Measurements from ENCODE around the gene ARHGAP29. TPM values are rescaled to one million over a fixed set of nuclear protein-coding genes. Genes with fewer than 3 reads are reported as not detected.

ARHGAP29 gene
- total and polyA plus RNA-seq, 2 of the 4 experiments (the other 2 are of a cell fraction), result 19.1 to 30.3 TPM

DNA sequence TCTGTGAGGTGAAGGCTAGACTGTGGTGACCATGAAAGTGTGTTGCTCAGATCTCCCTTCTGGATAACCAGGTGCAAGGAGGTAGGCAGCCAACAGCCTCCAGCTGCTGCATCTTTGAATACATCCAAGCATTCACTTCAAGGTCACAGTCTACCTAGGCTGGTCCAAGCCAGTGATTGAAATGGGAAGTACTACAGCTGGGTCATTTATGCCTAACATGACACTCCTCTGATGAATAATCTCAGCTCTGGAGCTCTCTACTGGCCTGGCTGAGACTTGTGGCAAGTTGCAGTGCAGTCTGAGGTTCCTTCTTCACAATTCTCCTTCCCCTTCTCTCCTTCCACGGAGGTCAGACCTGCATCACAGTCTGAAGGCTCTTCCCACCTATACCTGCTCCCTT, 35.0 kb upstream of the ARHGAP29 start:
- ATAC-seq (ENCODE audit: low read depth), result no peak
- no peak overlapping the region for H3K4me2 ChIP-seq (ENCODE audit: low read depth, low read length)
- H2BK15ac ChIP-seq (ENCODE audit: low read depth, low read length), result peak overlapping the region; percentile 67; the same call in 2 of the 3 replicates
- peak overlapping the region; percentile 86 for H2AK5ac ChIP-seq (ENCODE audit: low read depth, low read length)
- 0 out of 2 replicates have a peak overlapping the region, but pooled peaks have one; percentile 17 for H3K27ac ChIP-seq (ENCODE audit: insufficient read depth, low read length)
- no peak overlapping the region for H3K9ac ChIP-seq (ENCODE audit: low read depth, low read length)
- H3K36me3 ChIP-seq (ENCODE audit: control insufficient read depth, insufficient read depth, low read length), result no peaks in the 10 kb centered on the region
- peak overlapping the region; percentile 54 for H2AFZ ChIP-seq (replicated peaks; ENCODE audit: low read length, poor library complexity)
- peak overlapping the region; percentile 89 for H2BK20ac ChIP-seq (ENCODE audit: low read depth, low read length)
- peak overlapping the region; percentile 52 for H2BK120ac ChIP-seq (ENCODE audit: low read depth, low read length)
- dilution Hi-C loops (cut with HindIII; ENCODE audit: low sequenced_read_pairs, unreplicated experiment) (no loop called here), intact Hi-C loops (cut with micrococcal nuclease) (no loop called here), in situ Hi-C loops (cut with MboI; ENCODE audit: low sequenced_read_pairs) (no loop called here)
- 100% methylated on average over 1 of the region's 1 CpG; no CpG with 5 or more reads in 1 of the 2 experiments for WGBS, 2 experiments (ENCODE audit: extremely low coverage in 2 of 2, insufficient read length in 1 of 2)
- peak overlapping the region; percentile 56; the same call in 1 of the 2 replicates for H3K4ac ChIP-seq (ENCODE audit: low read depth, low read length)
- H3K18ac ChIP-seq (ENCODE audit: low read depth, low read length), result peak overlapping the region; percentile 24; the same call in 1 of the 2 replicates
- no peak overlapping the region for H3K4me3 ChIP-seq (ENCODE audit: insufficient read depth, low read depth, low read length)
- peaks cover 19% of the 10 kb centered on the region for H3K4me1 ChIP-seq (ENCODE audit: control insufficient read depth, insufficient read depth, low read length)
- CTCF ChIA-PET, result no interaction called here
- H2AK9ac ChIP-seq (replicated peaks; ENCODE audit: low read depth, low read length, poor library complexity), result peak overlapping the region; percentile 44
- POLR2A ChIA-PET (ENCODE audit: unreplicated experiment), result no interaction called here
- no peak overlapping the region for H2BK5ac ChIP-seq (ENCODE audit: low read depth, low read length, poor library complexity, severe bottlenecking)
- TF ChIP-seq BHLHE40 (IDR thresholded peaks at IDR 0.05; ENCODE audit: low read depth, low read length) (no peak), RCOR1 (IDR thresholded peaks at IDR 0.05; ENCODE audit: insufficient replicate concordance, low read length) (no peak), CHD1 (IDR thresholded peaks at IDR 0.05; ENCODE audit: low read depth, low read length) (no peak), RAD21 (IDR thresholded peaks at IDR 0.05; ENCODE audit: low read length) (no peak)
- H3K56ac ChIP-seq (ENCODE audit: extremely low read depth, insufficient read depth, low read length), result no peak overlapping the region
- H4K91ac ChIP-seq (ENCODE audit: insufficient read depth, low read depth, low read length), result peak overlapping the region; percentile 37; the same call in 1 of the 2 replicates
- no peaks in the 10 kb centered on the region for H3K27me3 ChIP-seq (ENCODE audit: control insufficient read depth, insufficient read depth, low read length)
- no peaks in the 10 kb centered on the region for H4K20me1 ChIP-seq (ENCODE audit: insufficient read depth, low read length)
- no peak overlapping the region for H4K8ac ChIP-seq (ENCODE audit: low read depth in 2 of 2, low read length in 2 of 2)
- no peak overlapping the region for H3K23ac ChIP-seq (ENCODE audit: low read depth, low read length)
- peak overlapping the region; percentile 50 for H3K14ac ChIP-seq (replicated peaks; ENCODE audit: low read depth, low read length)
- peaks cover 8% of the 10 kb centered on the region; the same call in 1 of the 2 replicates for H3K9me1 ChIP-seq (ENCODE audit: insufficient read depth, low read length)
- BruUV-seq (replicated peaks), result no TSS peak
- H4K5ac ChIP-seq (ENCODE audit: low read depth, low read length), result no peak overlapping the region
- 0 out of 4 replicates have a peak, but pooled peaks cover 0 to 3% of the 10 kb centered on the region in 2 experiments for H3K79me1 ChIP-seq (ENCODE audit: low read depth in 1 of 2, low read length in 2 of 2)
- no peaks in the 10 kb centered on the region for H3K9me3 ChIP-seq (ENCODE audit: control insufficient read depth, insufficient read depth, low read length)
- no peak for DNase-seq

Data from IMR-90 (cell line).